Left lobe of liver (tissue), 2 donors: ENCODE measurements around the gene POLE. TPM values are rescaled to one million over a fixed set of nuclear protein-coding genes. Genes with fewer than 3 reads are reported as not detected.
A peak's percentile ranks its signal among the peaks of the same experiment; 100 is the strongest.

Experiments used
- ATAC-seq: fragments of 200-7000 bp; cut with Tn5 transposase; one replicate; pipeline ENCODE4 v1.9.1; 2020; ENCODE audit warnings: mild to moderate bottlenecking, moderate library complexity
- DNase-seq: peaks from one replicate; pipeline ENCODE4 v3.0.0-alpha.2; 2020; ENCODE audit warnings: low spot score
- total RNA-seq: library from RNA; stranded (reverse); gene quantifications from one replicate; pipeline ENCODE4 v1.2.1, GENCODE V29; 2021
- donor health status: DM: no; HTN: no; CAD: no; lungs with moderate emphysema.
- donor health status: DM: no; HTN: yes; CAD: no.

Gene POLE
- total RNA-seq, 1 donor from 2014 or later = 29.3 TPM

- ATAC-seq = peak; percentile 84
- DNase-seq = no peak
These were observed 30.0 kb downstream of the POLE start for GRCh38 chr12:132657004-132657727.

GRCh38 chr12:132653567-132654290 is 33.4 kb downstream of the POLE start:
- DNase-seq (no peak), ATAC-seq (no peak)

GRCh38 chr12:132651444-132652100 is 35.6 kb downstream of the POLE start:
- no peak for ATAC-seq
- no peak for DNase-seq

- ATAC-seq (no peak), DNase-seq (no peak)
These were observed 37.8 kb downstream of the POLE start for GRCh38 chr12:132649226-132649945.

DNA sequence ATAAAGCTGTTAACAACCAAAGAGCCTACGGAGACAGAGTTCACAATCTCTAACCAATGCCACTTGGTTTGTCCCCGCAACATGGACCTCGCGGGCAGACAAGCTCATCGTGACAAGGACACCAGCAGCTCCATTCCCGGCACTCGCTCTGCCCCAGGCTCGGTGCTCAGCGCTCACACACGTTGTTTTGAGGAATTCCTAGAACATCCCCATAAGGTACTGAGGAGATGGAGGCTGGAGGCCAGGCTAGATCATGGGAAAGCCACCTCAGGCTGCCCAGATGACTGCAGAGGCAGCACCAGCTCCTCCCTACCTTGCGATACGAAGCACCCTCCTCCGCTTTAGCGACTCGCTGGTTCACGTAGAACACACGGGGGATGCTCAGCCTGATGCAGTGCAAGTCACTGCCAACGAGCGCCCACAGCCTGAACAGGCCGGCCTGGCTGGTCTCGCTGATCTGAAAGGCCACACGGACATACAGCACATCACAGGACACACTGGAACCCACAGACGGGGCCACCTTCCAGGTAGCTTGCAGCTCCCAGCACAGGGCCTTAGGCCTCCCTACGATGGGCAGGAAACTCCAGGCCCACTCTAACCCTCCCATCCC is 38.4 kb downstream of the POLE start:
- ATAC-seq (no peak), DNase-seq (no peak)

- ATAC-seq = no peak
- DNase-seq = no peak
These were observed 39.3 kb downstream of the POLE start for GRCh38 chr12:132647858-132648257.

DNA sequence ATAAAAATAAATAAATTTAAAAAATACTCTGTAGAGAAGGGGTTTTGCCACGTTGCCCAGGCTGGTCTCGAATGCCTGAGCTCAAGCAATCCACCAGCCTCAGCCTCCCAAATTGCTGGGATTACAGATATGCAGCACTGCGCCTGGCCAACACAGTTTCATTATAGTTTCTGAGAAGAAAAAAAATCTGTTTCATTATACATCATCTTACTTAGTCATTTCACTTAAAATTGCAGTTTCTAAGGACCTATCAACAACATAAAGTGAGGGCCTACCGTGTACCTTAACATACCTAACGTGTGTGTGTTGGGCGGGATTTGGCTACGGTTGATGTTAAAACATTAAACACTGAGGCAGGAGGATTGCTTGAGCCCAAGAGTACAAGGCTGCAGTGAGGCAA is 40.3 kb downstream of the POLE start:
- DNase-seq = no peak
- ATAC-seq = no peak

GRCh38 chr12:132642846-132643835 is 44.0 kb downstream of the POLE start:
- ATAC-seq (no peak), DNase-seq (no peak)

DNA sequence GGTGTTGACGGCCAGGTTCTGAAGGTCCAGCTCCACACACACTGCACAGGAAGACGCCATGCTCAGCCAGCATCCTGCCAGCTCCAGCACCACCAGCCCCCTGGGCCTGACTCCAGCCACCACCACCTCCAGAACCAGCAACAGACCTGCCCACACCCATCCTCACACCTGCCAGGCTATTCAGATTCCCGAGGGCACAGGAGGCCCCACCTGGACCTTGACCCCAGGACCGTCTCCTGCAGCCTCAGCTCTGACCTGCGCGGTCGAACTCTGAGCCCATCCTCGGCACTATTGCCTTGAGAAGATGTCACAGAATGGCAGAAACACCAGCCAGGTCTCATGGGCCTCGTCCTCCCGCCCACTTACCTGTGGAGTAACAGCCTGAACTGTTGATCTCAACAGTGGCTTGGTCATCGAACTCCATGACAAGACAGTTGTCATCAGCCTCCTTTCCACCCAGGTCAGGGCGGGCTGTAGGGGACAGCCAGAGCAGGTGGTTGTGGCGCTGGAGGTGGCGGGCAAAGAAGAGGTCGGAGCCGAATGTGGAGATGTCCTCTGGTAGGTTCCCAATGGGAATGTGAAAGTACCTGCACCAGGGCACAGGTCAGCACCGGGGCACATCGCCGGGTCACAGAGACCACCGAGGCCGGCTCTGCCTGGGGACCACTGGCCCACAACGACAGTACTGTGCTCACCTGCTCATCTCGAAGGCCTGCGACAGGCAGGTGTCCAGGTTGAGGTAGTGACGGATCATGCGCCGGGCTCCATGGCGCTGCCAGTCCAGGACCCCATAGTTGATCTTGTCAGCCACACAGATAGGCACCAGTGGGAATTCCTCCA is 45.1 kb downstream of the POLE start:
- ATAC-seq (no peak), DNase-seq (no peak)

DNA sequence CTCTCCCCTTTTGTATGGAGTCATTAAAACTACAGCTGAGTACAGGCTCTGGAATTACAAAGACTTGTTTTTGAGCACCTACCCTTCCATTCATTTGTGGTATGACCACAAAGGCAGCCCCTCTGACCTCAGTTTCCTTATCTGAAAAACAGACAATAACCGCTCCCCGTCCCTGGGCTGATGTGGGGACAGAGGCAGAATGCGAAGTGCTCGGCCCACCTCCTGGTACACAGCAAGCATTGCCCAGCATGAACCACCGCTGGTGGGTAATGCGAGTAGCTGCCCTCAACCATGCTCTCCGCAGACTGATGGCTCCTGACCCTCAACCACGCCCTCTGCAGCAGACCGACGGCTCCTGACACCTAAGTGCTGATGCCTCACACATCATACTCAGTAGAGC is 46.2 kb downstream of the POLE start:
- ATAC-seq = no peak

GRCh38 chr12:132639956-132640520 is 47.1 kb downstream of the POLE start:
- ATAC-seq (no peak), DNase-seq (no peak)

More for the DNA sequence above, 46.2 kb downstream of the POLE start:
- DNase-seq = no peak

- DNase-seq (no peak), ATAC-seq (peak; percentile 84)
These were observed 48.4 kb downstream of the POLE start for GRCh38 chr12:132638541-132639408.

DNA sequence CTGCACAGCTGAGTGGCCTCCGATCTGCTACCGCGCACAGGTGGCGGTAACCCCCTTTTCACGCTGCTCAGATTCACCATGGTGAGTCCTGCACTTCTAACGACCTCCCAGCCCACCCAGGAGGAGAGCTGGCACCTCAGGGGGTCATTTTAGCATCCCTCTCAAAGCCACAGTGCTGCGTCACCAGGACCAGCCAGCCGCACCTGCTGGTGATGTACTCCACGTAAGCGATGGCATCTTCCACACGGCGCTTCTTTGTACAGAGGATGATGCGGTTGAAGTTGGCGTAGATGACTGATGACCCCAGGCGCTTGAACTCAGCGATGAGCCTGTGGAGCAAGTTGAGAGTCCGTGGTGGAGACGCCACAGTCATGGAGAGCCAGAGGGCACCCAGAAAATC is 49.3 kb downstream of the POLE start:
- ATAC-seq (no peak), DNase-seq (no peak)

DNA sequence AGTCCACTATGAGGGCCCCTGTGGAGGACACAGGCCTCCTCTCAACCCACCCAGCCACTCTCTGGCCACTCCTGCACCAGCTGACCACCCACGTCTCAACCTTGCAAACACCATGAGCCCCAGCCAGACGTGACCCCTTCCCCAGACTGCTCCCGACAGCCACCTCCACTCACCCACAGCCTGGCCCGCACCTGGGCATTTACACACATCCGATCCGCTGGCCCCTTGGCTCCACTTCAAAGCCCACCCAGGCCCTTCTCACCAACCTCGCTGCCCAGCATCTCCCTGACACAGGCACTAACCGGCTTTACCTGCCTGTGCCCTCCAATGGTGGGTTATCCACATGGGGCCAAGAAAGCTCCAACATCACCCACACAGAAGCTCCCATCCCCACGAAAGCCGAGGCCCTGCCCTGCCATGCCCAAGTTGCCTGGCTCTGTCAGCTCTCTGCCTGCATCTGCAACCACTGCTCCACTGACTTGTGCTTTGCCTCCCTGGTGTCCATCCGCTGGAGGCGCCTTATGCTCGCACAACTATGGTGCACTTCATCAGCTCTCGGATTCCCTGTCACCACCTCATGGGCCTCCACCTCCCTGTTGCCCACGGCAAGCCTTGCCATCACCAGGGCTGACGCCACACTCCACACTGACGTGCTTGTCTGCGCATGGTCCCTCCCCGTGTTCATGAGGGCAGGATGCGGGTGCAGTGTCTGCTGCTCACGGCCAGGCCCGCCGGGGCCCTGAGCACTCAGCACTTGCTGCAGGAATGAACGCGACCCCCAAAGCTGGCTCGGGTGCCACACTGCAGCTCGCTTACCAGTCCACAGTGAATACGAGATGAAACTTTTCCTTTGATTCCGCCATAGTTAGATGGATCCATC is 51.8 kb downstream of the POLE start:
- no peak for ATAC-seq
- DNase-seq = no peak

DNA sequence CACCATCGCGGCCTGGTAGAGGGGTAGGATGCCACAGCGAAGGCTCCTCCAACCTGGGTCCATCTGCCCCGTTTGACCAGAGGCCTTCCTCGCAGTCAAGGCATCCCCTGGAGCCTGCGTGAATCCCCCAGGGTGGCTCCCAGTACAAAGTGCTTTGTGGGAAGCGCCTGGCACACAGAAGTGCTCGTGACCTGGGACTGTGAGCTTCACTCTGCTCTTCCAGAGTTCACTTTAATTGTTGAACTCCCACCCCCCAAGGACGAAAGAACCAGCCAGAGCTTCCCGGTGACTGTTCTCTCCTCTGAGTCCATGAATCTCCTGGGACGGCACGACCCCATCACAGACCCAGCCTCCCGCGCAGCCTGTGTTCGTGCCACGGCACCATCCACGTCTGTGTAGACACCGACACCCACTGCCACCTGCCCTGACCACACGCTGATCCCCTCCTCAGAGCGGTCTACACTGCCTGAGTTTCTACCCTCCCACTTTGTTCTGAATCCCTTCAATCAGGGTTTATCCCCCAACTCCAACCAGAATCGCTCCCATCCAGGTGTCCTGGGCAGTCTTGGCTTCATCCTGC is 52.6 kb downstream of the POLE start:
- ATAC-seq (no peak), DNase-seq (no peak)

DNA sequence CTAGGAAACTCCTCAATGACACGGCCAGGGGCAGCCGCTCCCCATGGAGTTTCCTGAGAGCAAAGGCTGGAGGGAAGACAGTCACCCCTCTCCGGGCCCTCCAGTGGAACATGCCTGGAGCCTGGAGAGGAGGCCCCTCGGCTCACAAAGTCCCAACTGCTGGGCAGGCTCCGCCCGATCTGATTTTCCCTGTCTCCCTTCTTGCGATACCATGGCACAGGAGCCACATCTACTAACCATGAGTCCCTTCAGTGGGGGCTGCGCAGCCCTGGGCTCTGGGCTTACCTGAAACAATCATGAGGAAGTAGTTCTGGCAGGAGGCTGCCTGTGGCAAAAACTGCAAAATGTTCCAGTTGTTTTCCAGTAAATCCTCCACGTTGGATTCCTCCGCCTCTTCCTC is 53.2 kb downstream of the POLE start:
- no peak for DNase-seq
- no peak for ATAC-seq
